ENCODE data around the gene PRKACA.

The PRKACA gene

GRCh38 chr19:14080887-14081796 lies 36.4 kb downstream of the PRKACA start (continued):
- peak; percentile 92 for TF ChIP-seq ZBTB44 (tag by site-specific recombination; IDR thresholded peaks at IDR 0.05)
- TF ChIP-seq GLIS2 (tag by site-specific recombination; IDR thresholded peaks at IDR 0.05): peak; percentile 46; the same call in 1 of the 2 replicates
- peak; percentile 93 for TF ChIP-seq ZNF518A (tag by site-specific recombination; conservative IDR thresholded peaks at IDR 0.05; ENCODE audit: low read depth)
- no peak for TF ChIP-seq PRDM4 (tag by site-specific recombination; IDR thresholded peaks at IDR 0.05)
- TF ChIP-seq TSHZ1 (tag by site-specific recombination; IDR thresholded peaks at IDR 0.05; ENCODE audit: borderline replicate concordance): 0 out of 2 replicates have a peak, but pooled peaks have one; percentile 28
- peak; percentile 89 for TF ChIP-seq ZBTB10 (tag by site-specific recombination; IDR thresholded peaks at IDR 0.05)
- no peak for TF ChIP-seq ZNF174 (tag by site-specific recombination; IDR thresholded peaks at IDR 0.05)
- no peak for TF ChIP-seq ZNF248 (tag by site-specific recombination; IDR thresholded peaks at IDR 0.05)
- TF ChIP-seq ZBTB8A (tag by site-specific recombination; IDR thresholded peaks at IDR 0.05): peak; percentile 75
- no peak for TF ChIP-seq ZNF16 (tag by site-specific recombination; IDR thresholded peaks at IDR 0.05; ENCODE audit: low read depth)
- peak; percentile 77 for TF ChIP-seq ZXDB (tag by site-specific recombination; IDR thresholded peaks at IDR 0.05)
- peak; percentile 44; the same call in 1 of the 2 replicates for TF ChIP-seq ZNF600 (tag by site-specific recombination; IDR thresholded peaks at IDR 0.05)
- no peak for TF ChIP-seq REST (tag by site-specific recombination; IDR thresholded peaks at IDR 0.05)
- TF ChIP-seq ZNF132 (tag by site-specific recombination; IDR thresholded peaks at IDR 0.05; ENCODE audit: borderline replicate concordance): no peak
- peak; percentile 93 for TF ChIP-seq SP2 (tag by site-specific recombination; IDR thresholded peaks at IDR 0.05)
- 0 out of 2 replicates have a peak, but pooled peaks have one; percentile 20 for TF ChIP-seq ZNF501 (tag by site-specific recombination; IDR thresholded peaks at IDR 0.05)
- no peak for TF ChIP-seq BCL11A (tag by site-specific recombination; IDR thresholded peaks at IDR 0.05; ENCODE audit: low read depth)

Data from HEK293 (cell line).